ENCODE results near the gene STX16.

Gene STX16, protein sequence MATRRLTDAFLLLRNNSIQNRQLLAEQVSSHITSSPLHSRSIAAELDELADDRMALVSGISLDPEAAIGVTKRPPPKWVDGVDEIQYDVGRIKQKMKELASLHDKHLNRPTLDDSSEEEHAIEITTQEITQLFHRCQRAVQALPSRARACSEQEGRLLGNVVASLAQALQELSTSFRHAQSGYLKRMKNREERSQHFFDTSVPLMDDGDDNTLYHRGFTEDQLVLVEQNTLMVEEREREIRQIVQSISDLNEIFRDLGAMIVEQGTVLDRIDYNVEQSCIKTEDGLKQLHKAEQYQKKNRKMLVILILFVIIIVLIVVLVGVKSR

DNA sequence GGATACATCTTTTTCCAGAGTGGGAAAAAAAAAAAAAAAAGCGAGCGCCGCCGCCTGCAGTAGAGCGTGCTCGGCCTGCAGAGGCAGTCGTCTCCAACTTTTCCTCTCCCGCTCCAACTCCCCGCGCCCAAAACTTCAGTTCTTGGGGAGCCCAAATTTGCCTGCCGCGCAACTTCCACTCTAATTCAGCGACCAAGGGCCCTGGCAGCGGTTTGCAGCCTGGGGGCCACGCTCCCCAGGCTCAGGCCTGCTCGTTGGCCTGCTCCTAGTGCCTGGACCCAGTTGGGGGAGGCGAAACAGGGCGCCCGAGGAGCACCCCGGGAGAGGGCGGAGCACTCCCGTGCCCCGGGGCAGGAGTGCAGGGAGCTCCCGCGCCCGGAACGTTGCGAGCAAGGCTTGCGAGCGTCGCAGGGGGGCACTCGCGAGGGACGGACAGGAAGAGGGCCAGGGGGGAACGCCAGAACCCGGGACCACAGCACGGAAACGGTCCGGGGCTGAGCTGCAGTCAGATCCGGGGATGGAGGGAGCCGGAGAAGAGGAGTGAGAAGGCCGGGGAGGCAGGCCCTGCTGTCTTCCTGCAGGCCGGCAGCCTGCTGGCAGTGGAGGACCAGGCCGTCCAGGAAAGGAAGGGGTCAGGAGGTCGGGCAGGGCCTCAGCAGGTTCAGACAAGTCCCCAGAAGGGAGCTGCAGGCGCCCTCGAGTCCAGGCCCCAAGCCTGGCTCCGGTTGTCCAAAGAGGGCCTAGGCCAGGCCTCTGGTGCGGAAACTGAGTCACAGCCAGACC, at the start of gene STX16:
TSS of gene STX16 (plus strand) at position 508 of the 783 bp plus-strand sequence. CDS start 724 bp downstream, outside the sequence.
- peak; percentile 69 to 74 for DNase-seq (ENCODE audit: extremely low read depth in 1 of 2, low read depth in 1 of 2)

GRCh38 chr20:58602124-58602523, 49.0 kb upstream of the STX16 start:
- DNase-seq (ENCODE audit: extremely low read depth in 1 of 2, low read depth in 1 of 2) = no peak

DNA sequence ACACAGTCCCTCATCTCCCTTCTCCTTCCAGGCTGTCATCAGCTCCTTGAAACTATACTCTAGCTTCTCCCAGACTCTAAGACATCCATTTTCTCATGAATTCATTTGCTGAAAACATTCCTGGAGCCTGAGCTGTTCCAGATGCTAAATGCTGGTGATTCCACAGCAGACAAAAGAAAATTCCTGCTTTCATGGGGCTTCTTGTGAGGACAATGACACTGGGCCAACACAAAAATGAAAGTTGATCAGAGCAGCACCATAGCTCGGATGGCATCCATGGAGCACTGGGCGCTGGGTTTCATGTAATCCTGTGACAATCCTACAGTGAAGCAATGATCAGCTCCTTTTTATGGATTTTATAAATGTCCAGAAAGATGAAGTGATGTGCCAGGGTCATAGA, 47.4 kb upstream of the STX16 start:
- DNase-seq (ENCODE audit: extremely low read depth in 1 of 2, low read depth in 1 of 2) = no peak

DNA sequence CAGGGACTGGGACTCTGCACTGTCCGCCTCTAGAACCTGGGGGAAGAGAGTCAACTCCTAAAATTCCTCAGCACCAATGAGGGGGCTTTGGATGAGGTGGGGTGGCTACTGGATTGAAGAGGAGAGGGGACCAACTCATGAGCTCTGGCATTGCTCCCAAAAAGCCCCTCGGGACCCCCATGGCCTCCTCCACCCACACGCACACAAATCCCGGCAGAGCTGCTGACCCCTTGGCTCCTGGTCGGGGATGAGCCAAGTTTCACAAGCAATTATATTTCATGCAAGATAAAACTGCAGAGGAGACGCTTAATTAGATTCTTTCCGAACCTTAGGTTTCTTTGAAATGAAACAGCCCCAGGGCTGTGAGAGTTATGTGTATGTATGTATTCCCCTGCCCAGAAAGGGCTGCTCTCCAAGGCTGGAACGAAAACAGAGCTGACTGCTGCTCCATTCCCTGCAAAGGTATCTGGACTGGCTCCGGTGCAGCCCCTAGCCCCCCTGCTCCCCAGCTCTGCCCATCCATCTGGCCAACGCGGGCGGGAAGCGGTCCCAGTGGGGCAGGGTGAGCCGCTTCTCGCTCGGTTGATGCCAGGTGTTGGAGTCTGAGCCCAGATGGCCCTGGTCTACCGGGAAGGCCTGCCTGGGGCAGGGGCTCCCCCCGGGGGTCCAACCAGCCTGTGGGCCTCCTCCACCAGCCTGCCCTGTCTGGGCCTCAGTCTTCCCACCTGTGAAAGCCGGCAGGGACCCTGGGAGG, 46.8 kb upstream of the STX16 start:
- DNase-seq (ENCODE audit: extremely low read depth in 1 of 2, low read depth in 1 of 2) = no peak

- no peak for DNase-seq (ENCODE audit: extremely low read depth in 1 of 2, low read depth in 1 of 2)
Measured at GRCh38 chr20:58605292-58606065, 45.6 kb upstream of the STX16 start.

DNA sequence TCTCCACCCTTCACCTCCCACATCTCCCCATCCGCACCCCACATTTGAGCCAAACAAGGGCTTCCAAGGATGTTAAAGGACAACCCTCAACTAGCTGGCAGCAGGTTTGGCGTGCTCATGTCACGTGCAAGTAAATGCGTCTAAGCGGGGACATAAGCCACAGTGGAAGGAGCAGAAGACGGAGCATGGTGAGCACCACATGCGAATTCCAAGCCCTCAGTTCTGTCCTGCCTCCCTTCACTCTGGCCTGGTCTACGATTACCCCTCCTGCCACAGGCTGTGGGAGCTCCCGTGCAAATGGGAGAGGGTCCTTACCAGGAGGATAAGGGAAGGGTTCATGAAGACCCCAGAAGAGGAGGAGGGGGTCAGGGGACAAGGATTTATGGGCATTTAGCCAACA, 44.9 kb upstream of the STX16 start:
- no peak for DNase-seq (ENCODE audit: extremely low read depth in 1 of 2, low read depth in 1 of 2)

DNA sequence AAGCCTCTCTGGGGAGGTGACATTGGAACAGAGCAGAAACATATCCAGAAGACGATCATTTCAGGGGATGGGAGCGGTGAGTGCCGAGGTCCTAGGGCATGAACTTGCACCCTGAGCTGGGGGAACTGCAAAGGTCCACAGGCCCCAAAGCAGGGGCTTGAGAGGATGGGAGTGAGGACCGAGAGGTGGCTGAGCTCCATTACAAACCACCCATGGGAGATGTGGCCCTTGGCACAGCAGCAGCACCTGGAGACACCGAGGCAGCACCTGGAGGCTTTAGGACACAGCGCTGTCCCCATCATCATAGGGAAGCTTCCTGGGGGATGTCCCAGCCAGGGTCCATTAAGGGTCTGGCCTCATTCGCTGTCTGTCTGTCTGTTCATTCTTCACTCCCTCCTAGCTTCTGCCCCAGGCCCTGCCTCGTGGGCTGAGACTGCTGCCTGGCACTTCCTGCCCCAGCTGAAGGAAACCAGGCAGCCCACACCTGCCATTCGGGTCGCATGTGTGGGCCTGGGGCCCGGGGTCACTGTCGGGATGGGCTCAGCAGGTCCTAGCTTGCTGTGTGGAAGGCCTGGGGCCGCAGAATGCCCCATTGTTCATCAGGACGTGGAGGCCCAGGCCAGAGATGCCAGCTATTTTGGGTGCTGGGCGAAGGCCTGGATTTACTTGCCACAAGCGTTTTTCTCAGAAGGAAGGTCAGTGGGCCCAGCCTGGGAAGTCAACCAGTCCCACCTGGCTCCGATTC, 42.8 kb upstream of the STX16 start:
- no peak for DNase-seq (ENCODE audit: extremely low read depth in 1 of 2, low read depth in 1 of 2)

- no peak for DNase-seq (ENCODE audit: extremely low read depth in 1 of 2, low read depth in 1 of 2)
Measured at GRCh38 chr20:58609026-58609425, 42.1 kb upstream of the STX16 start.

GRCh38 chr20:58610071-58610800, 40.8 kb upstream of the STX16 start:
- no peak for DNase-seq (ENCODE audit: extremely low read depth in 1 of 2, low read depth in 1 of 2)

DNA sequence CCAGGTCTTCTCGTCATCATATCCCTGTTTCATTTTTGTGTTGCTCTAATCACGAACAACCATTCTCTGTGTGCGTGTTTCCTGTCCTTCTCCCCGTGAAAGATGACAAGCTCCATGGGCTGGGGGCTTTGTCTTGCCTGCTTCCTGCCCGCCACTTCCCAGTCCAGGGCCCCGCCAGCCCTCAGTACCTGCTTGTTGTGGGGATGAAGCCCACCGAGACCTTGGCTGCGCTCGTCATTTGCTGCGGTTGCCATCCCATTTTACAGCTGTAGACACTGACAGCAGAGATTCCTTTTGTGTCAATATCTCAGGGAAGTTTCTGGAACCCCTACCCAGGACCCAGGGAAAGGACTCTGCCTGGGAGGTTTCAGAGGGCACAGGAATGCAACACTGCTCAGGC, 40.3 kb upstream of the STX16 start:
- no peak for DNase-seq (ENCODE audit: extremely low read depth in 1 of 2, low read depth in 1 of 2)

- no peak for DNase-seq (ENCODE audit: extremely low read depth in 1 of 2, low read depth in 1 of 2)
Measured at GRCh38 chr20:58611236-58612030, 39.6 kb upstream of the STX16 start.

DNA sequence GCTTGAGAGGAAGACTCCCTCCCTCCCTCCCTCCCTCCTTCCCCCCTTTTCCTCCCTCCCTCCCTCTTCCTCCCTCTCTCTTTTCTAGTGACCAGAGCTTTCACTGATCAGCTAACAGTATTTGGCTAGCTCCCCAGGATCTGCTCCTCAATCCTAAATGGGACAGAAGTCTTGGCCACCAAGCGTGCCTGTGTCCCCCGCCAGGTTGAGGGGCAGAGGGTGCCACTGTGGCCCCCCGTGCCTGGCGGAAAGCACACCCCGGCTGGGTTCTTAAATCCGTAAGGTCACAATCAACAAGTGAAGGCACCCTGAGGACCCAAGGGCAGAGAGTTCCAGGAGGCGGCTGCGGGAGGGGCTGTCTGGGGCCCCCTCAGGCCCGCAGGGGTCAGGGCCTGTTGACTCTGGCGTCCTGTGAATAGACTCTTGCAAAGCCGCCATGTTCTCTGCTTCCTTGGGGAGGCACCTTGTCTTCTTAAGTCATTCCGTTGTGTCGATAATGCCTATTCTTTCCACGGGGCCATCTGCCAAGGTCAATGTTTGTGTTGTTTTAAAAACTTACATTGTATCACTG, 38.9 kb upstream of the STX16 start:
- no peak for DNase-seq (ENCODE audit: extremely low read depth in 1 of 2, low read depth in 1 of 2)

DNA sequence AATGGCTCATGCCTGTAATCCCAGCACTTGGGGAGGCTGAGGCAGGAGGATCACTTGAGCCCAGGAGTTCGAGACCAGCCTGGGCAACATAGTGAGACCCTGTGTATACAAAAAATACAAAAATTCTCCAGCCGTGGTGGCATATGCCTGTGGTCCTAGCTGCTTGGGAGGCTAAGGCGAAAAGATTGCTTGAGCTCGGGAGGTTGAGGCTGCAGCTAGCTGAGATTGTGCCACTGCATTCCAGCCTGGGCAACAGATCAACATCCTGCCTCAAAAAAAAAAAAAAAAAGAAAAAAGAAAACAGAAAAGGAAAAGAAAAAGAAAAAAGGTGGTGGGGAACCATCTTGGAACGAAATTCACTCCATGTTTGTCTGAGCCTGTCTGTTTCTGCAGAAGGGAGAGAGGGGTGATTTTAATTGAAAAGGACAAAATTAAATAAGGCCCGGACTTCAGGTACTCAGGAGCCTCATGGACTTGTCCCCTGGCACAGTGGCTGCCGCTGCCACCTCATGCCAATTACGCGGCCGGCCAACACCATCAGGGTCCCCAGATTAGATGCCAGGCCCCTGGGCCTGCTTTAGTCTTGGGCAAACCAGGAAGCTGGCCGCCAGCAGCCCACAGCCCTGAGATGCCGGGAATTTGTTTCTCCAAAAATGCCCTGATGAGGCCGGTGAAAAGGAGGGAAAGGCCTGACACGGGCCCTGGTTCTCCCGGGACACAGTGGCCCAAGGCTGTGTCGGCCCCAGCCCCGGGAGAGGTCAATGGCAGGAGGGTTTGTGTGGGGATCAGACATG, 37.8 kb upstream of the STX16 start:
- DNase-seq (ENCODE audit: extremely low read depth in 1 of 2, low read depth in 1 of 2) = no peak

- DNase-seq (ENCODE audit: extremely low read depth in 1 of 2, low read depth in 1 of 2) = no peak
Measured at GRCh38 chr20:58614366-58614765, 36.7 kb upstream of the STX16 start.

DNA sequence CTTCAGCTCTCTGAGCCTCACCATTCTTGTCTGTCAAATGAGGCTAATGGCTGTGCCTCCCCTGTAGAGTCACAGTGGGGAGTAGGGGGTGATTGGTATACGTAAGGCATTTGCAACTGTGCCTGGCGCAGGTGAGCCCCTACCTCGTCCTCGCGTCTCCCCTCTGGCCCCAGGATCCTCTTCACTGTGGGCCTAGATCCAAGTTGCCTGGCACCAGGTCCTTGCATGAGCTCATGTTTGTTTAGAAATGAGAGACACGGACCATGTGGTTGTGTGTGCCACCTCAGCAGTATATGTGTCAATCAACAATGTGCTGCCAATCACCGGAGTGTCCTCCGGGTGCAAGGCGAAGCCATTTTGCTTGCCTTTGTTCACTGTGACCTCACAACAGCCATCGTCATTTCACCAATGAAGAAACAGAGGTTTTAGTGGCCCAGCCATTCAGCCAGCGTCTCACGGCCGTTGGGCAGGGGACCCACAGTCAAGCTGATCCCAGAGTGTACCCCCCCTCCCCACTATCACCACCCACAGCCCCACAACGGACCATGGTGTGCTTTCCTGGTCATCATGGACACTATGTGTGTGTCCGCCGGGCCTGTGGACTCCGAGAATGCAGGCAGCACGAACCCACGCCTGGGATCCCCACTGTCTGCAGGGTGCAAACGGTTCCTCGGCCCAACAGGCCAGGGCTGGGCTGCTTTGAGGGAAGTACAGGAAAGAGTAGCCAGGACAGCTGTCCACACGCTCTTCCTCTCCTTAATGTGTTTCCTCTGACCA, 35.9 kb upstream of the STX16 start:
- no peak for DNase-seq (ENCODE audit: extremely low read depth in 1 of 2, low read depth in 1 of 2)

DNA sequence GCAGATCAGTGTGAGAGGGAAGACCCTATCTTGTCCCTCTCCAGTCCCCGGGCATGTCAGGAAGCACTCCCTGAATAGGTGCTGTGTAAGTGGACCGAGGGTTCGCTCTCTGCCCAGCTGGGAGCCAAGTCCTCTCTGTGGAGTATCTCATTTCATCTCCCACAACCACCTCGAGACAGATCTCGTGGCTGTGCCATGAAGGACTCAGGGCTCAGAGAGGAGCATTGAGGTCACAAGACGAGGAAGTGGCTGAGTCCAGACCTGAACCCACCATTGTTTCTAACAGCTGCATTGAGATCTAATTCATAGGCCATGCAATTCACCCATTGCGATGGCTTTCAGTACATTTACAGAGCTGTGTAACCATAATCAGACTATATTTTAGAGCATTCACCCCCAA, 34.7 kb upstream of the STX16 start:
- DNase-seq (ENCODE audit: extremely low read depth in 1 of 2, low read depth in 1 of 2) = no peak

- DNase-seq (ENCODE audit: extremely low read depth in 1 of 2, low read depth in 1 of 2) = no peak
Measured at GRCh38 chr20:58617158-58617557, 33.9 kb upstream of the STX16 start.
